ENCODE measurements around the gene SRPRB. TPM values are rescaled to one million over a fixed set of nuclear protein-coding genes. Genes with fewer than 3 reads are reported as not detected.

Gene SRPRB
- total RNA-seq, 1 experiment from 2014 or later: 73.5 TPM

- ChIA-PET CTCF (no interaction called here), POLR2A (no interaction called here)
Measured at GRCh38 chr3:133788024-133788423, 17.6 kb upstream of the SRPRB start.

GRCh38 chr3:133792171-133792763, 13.3 kb upstream of the SRPRB start:
- intact Hi-C loops (cut with micrococcal nuclease; ENCODE audit: unreplicated experiment) (loop anchor here (2.0 kb wide), 1 partner anchor 47 kb away; no protein-coding TSS in a partner anchor), in situ Hi-C loops (cut with HindIII; ENCODE audit: low pct_unique_long_range_greater_than_20kb, low sequenced_read_pairs) (no loop called here)
- TF ChIP-seq REST (IDR thresholded peaks at IDR 0.05; ENCODE audit: insufficient read depth in 1 of 2, low read depth in 2 of 2, low read length in 1 of 2) (no peak), TCF7L2 (IDR thresholded peaks at IDR 0.05; ENCODE audit: low read depth, low read length) (no peak), CTCF (IDR thresholded peaks at IDR 0.05) (no peak), POLR2AphosphoS5 (IDR thresholded peaks at IDR 0.05; ENCODE audit: low read depth, low read length) (no peak), SIN3A (IDR thresholded peaks at IDR 0.05; ENCODE audit: borderline replicate concordance, insufficient read depth, low read depth, low read length) (no peak)
- Histone ChIP-seq H3K27ac (ENCODE audit: low read length) (no peak overlapping the region), H3K4me3 (ENCODE audit: low read depth in 2 of 2, low read length in 2 of 2) (no peak overlapping the region), H3K4me1 (ENCODE audit: control insufficient read depth, insufficient read depth, low read length) (no peaks in the 10 kb centered on the region), H3K27me3 (ENCODE audit: control insufficient read depth, insufficient read depth, low read length) (no peaks in the 10 kb centered on the region), H3K36me3 (ENCODE audit: control insufficient read depth, insufficient read depth, low read length) (no peaks in the 10 kb centered on the region), H3K9me3 (ENCODE audit: control insufficient read depth, insufficient read depth, low read depth, low read length) (peaks cover 46% of the 10 kb centered on the region)
- CTCF ChIA-PET: no interaction called here
- DNase-seq (ENCODE audit: low read depth, low spot score): no peak
- no TSS peak for BruUV-seq (replicated peaks)
- POLR2A ChIA-PET: interaction anchor here (0.7 kb wide), 1 partner anchor 15 kb away, joined by 3 read pairs; no protein-coding TSS in a partner anchor
- ATAC-seq: no peak

More at GRCh38 chr3:133788024-133788423, 17.6 kb upstream of the SRPRB start:
- Histone ChIP-seq H3K36me3 (ENCODE audit: control insufficient read depth, insufficient read depth, low read length) (no peaks in the 10 kb centered on the region), H3K4me3 (ENCODE audit: low read depth in 2 of 2, low read length in 2 of 2) (no peak overlapping the region), H3K27ac (ENCODE audit: low read length) (no peak overlapping the region), H3K9me3 (ENCODE audit: control insufficient read depth, insufficient read depth, low read depth, low read length) (peaks cover 27% of the 10 kb centered on the region), H3K4me1 (ENCODE audit: control insufficient read depth, insufficient read depth, low read length) (no peaks in the 10 kb centered on the region), H3K27me3 (ENCODE audit: control insufficient read depth, insufficient read depth, low read length) (no peaks in the 10 kb centered on the region)
- BruUV-seq (replicated peaks): no TSS peak
- TF ChIP-seq SIN3A (IDR thresholded peaks at IDR 0.05; ENCODE audit: borderline replicate concordance, insufficient read depth, low read depth, low read length): no peak
- TF ChIP-seq TCF7L2 (IDR thresholded peaks at IDR 0.05; ENCODE audit: low read depth, low read length): no peak
- no peak for TF ChIP-seq POLR2AphosphoS5 (IDR thresholded peaks at IDR 0.05; ENCODE audit: low read depth, low read length)
- no peak for TF ChIP-seq REST (IDR thresholded peaks at IDR 0.05; ENCODE audit: insufficient read depth in 1 of 2, low read depth in 2 of 2, low read length in 1 of 2)
- TF ChIP-seq CTCF (IDR thresholded peaks at IDR 0.05): no peak
- DNase-seq (ENCODE audit: low read depth, low spot score) (no peak), ATAC-seq (no peak)
- in situ Hi-C loops (cut with HindIII; ENCODE audit: low pct_unique_long_range_greater_than_20kb, low sequenced_read_pairs): no loop called here
- intact Hi-C loops (cut with micrococcal nuclease; ENCODE audit: unreplicated experiment): no loop called here

All from Panc1 (cell line).